ENCODE measurements around the gene CLCN6.
A peak's percentile ranks its signal among the peaks of the same experiment; 100 is the strongest.

DNA sequence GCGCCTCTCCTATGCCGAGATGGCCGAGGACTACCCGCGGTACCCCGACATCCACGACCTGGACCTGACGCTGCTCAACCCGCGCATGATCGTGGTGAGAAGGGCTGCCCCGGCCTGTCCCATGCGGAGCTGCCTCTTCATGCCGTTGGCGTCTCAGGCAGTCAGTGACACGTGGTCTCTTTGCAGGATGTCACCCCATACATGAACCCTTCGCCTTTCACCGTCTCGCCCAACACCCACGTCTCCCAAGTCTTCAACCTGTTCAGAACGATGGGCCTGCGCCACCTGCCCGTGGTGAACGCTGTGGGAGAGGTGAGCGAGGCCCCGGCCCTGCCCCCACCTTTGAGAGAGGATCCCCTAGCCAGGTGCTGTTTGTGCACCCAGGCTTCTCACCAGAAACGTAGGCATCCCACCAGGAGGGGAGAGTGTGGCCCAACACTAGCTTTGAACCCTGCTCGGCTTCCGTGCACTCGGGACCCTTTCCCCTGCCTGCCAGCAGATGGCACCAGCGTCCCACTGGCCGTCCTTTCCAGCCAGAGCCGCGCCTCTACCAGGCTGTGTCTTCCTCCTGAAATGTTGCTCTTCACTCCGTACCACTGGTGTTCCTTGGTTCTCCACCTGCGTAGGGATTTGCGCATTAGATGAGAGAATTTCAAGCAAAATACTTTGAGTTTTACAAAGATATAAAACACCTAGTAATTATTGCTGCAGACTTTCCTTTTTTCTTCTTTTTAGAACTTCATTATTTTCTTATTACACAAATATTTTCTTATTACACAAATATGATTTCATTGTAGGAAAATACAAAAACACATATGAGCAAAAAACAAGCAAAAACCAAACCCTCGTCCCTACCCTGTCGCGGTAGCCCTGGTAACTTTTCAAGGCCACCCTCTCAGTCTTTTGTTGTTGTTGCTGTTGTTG is 32.6 kb downstream of the CLCN6 start:
- no peak for TF ChIP-seq EP300 (IDR thresholded peaks at IDR 0.05)
- TF ChIP-seq, protein P1, sequence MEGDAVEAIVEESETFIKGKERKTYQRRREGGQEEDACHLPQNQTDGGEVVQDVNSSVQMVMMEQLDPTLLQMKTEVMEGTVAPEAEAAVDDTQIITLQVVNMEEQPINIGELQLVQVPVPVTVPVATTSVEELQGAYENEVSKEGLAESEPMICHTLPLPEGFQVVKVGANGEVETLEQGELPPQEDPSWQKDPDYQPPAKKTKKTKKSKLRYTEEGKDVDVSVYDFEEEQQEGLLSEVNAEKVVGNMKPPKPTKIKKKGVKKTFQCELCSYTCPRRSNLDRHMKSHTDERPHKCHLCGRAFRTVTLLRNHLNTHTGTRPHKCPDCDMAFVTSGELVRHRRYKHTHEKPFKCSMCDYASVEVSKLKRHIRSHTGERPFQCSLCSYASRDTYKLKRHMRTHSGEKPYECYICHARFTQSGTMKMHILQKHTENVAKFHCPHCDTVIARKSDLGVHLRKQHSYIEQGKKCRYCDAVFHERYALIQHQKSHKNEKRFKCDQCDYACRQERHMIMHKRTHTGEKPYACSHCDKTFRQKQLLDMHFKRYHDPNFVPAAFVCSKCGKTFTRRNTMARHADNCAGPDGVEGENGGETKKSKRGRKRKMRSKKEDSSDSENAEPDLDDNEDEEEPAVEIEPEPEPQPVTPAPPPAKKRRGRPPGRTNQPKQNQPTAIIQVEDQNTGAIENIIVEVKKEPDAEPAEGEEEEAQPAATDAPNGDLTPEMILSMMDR (IDR thresholded peaks at IDR 0.05), result peak in 3 of 4 experiments; percentile 88 to 99 (median 92)
- TF ChIP-seq POLR2A (IDR thresholded peaks at IDR 0.05), result no peak
- TF ChIP-seq POLR2AphosphoS5 (IDR thresholded peaks at IDR 0.05), result no peak
